HG02610 (cell line): ENCODE data around the gene PSENEN.
"Not testable (repeated sequence)": the region's sequence is repeated elsewhere in the genome, so short reads cannot be mapped to it uniquely, and the experiment has no call there.

Experiments used
- ATAC-seq: cut with Tn5 transposase; IDR thresholded peaks from one replicate; pipeline ENCODE4 v1.9.1; 2021; ENCODE audit warnings: mild to moderate bottlenecking, moderate library complexity; ENCODE audit not compliant: unreplicated experiment

PSENEN gene

DNA sequence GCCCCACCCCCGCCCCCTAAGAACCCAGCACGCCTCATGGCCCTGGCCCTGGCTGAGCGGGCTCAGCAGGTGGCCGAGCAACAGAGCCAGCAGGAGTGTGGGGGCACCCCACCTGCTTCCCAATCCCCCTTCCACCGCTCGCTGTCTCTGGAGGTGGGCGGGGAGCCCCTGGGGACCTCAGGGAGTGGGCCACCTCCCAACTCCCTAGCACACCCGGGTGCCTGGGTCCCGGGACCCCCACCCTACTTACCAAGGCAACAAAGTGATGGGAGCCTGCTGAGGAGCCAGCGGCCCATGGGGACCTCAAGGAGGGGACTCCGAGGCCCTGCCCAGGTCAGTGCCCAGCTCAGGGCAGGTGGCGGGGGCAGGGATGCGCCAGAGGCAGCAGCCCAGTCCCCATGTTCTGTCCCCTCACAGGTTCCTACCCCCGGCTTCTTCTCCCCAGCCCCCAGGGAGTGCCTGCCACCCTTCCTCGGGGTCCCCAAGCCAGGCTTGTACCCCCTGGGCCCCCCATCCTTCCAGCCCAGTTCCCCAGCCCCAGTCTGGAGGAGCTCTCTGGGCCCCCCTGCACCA lies 41.9 kb downstream of the PSENEN start:
- no peak for ATAC-seq

DNA sequence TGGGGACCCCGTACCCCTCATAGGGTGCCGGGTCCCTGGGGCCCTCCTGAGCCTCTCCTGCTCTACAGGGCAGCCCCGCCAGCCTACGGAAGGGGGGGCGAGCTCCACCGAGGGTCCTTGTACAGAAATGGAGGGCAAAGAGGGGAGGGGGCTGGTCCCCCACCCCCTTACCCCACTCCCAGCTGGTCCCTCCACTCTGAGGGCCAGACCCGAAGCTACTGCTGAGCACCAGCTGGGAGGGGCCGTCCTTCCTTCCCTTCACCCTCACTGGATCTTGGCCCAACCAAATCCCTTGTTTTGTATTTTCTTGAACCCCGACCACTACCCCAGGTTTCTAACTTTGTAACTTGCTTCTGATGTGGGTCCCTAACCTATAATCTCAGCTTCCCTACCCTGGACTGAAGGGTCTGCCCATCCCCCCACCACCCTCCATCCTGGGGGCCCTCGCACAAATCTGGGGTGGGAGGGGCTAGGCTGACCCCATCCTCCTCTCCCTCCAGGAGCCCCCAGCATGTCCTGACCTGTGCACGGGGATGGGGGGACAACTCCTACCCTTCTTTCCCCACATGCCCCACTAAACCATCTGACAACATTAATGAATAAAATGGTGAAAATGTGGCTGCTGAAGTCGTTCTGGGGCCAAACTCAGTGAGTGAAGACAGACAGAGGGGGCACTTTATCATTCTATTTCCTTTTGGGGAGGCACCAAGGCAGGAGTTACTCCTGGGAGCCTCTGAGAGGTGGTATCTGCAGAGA lies 42.9 kb downstream of the PSENEN start:
- no peak for ATAC-seq

DNA sequence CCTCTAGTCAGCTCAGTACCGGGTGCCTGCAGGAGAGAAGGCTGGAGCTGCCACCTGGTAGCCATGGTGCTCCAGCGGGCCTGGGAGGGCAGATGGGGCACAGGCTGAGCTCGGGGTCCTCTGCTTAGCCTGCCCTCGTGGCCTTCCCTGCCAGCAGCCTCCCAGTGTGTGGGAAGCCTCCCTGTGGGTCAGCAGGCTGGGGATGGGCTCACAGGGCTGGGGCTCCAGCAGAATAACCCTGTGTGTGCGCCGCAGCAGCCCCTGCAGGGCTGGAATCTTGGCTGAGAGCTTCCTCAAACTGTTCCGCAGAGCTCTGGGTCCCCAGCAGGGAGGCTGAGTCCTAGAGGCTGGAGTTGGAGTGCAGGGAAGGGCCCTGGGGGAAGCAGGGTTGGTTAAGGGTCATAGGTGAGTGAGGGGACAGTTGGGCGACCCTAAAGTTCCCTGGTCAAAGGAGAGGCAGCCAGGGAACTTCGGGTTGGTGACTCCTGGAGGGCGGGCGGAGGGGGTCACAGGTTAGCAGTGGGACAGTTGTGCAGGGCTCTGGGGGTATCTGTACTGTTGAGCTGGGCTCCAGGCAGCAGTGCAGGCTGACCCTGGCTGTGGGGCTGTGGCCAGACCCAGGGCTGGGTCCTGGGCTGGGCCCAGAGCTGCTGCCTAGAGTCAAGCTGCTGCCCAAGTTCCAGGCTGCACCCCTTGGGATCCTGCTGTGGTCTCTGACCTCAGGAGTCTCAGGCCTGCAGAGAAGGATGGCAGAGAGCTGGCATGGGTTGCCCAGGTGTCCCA lies 43.9 kb downstream of the PSENEN start:
- ATAC-seq: no peak

DNA sequence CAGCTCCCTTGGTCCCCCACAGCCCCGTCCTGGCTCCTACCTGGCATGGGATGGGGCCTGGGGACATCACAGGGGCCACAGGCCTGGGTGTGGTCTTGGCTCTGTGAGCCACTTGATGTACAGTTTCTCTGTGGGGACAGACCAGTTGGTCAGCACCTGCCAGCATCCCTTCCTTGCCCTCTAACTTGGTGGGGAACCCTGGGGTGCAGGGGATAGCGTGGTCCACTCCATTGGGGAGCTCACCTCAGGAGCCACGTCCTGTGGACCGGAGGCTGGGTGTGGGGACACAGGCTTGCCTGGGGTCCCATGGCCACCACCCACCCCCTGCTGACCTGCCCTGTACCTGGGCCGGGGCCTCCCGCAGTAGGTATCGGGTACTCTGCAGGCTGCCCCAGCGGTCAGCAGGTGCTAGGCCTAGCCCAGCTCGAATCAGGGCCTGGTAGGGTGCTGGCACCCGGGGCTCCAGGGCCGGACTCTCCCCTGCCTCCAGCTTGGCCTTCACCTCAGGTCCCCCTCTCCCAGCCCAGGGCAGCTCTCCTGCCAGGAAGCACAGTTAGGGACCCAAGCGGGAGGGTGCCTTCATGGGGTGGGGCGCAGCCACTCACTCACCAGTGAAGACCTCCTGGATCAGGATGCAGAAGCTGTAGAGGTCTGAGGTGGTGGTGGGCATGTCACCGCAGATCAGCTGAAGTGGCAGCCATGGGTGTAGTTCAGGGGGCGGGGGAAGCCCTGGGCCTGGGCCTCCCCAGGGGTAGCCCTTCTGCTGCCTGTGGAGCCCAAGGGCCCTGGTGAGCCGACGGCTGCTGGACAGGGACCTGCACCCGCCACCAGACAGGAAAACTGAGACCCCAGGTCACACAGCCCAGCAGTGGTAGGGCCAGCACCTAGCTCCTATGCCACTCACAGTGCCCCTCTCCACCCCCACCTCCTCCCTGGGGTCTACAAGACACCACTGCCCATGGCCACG lies 44.8 kb downstream of the PSENEN start:
- no peak for ATAC-seq

DNA sequence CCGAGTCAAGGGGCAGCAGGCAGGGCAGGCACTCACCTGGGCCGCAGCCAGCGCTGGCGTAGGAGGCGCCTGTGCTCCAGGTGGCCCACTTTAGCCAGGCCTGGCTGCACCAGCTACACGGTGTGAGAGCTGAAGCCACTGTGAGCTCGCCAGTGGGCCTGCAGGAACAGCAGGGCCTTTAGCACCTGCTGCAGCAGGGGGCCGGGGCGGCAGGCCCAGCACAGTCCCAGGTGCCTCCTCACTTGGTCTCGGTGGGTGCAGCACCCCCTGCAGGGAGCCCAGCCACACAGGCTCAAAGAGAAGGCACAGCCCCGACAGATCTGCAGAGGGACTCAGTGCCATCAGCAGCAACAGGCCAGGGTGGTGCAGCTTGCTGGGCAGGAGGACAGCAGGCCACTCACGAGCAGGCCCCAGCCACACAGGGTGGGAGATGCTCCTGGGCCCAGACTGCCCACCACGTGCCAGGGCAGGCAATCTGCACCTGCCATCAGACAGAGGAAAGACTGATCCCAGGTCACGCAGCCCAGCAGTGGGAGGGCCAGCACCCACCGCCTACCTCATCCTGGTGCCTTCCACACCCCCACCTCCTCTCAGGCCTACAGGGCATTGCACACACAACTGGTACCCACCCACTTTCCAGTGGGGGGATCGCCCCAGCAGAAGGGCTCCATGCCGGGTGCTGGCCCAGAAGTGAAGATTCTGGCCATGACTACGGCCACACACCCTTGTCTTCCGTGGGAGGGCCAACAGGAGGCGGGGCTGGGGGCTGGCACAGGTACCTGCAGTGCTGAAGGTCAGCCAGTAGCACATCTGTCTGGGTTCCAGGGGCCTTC lies 45.7 kb downstream of the PSENEN start:
- ATAC-seq: no peak

DNA sequence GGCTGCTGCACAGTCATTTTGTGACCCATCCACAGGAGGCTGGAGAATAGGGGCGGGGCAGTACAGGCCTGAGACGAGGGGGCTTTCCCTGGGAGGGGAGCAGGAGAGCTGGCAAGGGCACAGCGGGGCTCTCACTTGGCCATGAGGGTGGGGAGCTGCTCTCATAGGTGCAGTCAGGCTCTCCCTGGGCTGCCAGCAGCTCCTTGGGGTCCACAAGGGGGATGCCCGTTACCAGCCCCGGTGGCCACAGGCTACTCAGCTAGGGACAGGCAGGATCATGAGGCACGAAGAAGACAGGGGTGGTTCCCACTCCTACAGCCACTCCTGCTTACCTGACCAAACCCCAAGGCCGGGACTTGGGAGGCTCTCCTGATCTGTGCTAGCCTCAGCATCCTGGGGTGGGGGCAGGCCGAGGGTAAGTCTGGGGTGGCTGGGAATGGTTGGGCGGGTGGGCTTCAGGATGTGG lies 46.4 kb downstream of the PSENEN start:
- ATAC-seq: no peak

DNA sequence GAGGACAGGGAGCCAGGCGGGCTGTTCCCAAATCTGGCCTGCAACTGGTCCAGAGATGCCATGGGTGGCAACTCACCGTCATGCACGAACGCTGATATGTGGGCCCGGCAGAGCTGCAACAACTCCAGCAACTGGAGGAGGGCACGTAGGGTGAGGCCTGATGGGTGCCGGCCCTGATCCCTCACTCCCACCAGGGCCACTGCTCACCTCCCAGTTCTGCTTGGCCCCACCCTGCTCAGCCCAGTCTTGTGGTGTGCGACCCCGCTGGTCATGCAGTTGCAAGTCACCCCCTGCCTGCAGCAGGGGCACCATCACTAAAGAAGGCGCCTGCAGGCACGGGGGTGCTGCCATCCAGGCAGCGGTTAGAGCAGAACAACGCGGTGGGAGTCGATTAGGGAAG lies 46.9 kb downstream of the PSENEN start:
- no peak for ATAC-seq

DNA sequence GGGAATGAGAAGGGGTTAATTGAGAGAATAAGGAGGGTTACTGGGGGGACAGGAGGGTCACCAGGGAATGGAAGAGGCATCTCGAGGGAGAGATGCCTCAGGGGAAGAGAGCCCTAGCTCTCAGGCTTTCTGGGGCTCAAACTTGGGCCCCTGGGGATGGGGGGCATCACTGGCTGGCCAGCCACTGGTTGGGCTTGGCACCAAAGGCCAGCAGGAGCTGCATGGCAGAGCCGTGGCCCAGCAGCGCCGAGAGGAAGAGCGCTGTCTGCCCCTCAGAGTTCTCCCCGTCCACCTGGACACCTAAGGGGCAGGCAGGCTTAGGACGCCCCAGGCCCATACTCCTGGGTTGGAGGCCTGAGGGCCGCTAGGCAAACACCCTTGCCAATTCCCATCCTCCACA lies 47.4 kb downstream of the PSENEN start:
- no peak for ATAC-seq

DNA sequence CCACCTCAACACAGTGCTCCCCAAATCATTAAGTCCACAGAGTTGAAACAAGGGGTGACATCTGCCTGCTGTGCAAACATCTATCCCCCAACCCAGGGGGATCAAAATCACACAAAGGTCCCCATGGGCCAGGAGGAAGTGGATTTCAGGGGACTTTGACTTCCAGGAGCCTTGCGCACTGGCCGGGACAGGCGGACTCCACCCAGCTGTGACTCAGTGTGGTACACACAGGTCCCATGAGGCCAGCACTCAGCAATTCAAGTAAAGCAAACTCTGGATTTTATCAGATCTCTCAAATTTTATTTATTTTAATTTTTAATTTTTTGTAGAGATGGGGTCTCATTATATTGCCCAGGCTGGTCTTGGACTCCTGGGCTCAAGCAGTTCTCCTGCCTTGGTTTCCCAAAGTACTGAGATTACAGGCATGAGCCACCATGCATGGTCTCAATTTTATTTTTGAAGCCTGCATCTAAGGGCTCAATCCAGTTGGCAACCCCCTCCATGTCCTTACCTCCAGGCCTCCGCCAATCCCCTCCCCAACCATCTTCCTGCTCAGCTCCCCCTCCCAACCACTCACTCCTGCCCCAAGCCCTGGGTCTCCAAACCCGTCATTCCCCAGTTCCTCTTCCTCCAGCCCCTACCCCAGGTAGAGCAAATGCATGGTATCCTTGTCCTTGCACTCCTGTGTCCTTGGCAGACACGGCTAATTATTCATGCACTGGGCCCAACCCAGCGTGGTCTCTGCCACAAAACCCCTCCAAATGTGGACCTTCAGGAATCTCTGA lies 48.1 kb downstream of the PSENEN start:
- no peak for ATAC-seq

DNA sequence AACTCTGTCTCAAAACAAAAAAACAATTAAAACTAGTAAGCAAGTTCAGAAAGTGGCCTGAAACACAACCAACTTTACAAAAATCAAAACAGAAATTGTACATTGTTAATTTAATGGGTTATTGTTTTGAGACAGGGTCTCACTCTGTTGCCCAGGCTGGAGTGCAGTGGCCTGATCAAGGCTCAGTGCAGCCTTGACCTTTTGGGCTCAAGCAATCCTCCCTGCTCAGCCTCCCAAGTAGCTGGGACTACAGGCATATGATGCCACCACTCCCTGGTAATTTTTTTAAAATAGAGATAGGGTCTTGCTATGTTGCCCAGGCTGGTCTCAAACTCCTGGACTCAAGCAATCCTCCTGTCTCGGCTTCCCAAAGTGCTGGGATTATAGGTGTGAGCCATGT lies 50.1 kb downstream of the PSENEN start:
- not testable (repeated sequence) for ATAC-seq
